Measurements from ENCODE around the gene LAMB3. TPM values are rescaled to one million over a fixed set of nuclear protein-coding genes. Genes with fewer than 3 reads are reported as not detected.

LAMB3 gene
- total RNA-seq, 1 experiment from 2014 or later: 0.45 TPM

DNA sequence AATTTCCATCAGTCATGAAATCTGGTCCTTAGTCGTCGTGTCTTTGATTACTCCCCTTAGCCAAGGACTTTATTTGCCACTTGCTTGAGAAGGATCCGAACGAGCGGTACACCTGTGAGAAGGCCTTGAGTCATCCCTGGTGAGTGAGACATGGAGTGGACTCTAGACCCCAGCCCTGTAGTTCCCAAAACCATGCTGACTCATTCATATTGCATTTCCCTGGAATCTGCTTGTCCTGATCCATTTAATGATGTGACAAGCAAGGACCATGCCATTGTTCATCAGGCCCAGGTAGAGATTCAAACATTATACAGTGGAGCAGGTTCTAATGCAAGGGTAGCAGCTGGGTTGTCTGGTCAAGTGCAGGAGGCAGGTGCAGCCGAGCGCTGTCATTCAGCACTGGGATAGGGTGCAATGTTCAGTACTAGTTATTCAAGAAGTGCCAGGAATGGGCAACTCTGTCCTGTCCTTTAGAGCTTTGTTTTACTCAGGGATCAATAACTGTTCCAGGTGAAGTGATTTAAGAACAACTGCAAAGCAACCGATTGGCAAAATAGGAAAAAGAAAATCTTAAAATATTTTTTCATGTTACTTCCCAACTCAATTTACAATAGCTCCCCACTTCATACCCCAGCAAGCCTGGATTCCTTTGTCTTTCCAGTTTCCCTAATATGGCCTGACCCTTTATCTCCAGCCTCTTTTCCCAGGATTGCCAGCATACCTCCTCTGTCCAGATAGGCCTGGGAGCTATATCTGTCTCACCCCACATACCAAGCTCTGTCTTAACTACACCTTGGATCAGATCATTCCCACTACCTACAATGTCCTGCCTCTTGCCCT lies 42.2 kb downstream of the LAMB3 start:
- no peak for DNase-seq
- Histone ChIP-seq H3K27me3 (ENCODE audit: control insufficient read depth, insufficient read depth, low read length) (no peaks in the 10 kb centered on the region; the same call in 1 of the 2 replicates), H3K36me3 (replicated peaks; ENCODE audit: control insufficient read depth, insufficient read depth, low read length) (no peaks in the 10 kb centered on the region), H3K4me3 (ENCODE audit: insufficient read depth, low read depth, low read length) (no peak overlapping the region)

DNA sequence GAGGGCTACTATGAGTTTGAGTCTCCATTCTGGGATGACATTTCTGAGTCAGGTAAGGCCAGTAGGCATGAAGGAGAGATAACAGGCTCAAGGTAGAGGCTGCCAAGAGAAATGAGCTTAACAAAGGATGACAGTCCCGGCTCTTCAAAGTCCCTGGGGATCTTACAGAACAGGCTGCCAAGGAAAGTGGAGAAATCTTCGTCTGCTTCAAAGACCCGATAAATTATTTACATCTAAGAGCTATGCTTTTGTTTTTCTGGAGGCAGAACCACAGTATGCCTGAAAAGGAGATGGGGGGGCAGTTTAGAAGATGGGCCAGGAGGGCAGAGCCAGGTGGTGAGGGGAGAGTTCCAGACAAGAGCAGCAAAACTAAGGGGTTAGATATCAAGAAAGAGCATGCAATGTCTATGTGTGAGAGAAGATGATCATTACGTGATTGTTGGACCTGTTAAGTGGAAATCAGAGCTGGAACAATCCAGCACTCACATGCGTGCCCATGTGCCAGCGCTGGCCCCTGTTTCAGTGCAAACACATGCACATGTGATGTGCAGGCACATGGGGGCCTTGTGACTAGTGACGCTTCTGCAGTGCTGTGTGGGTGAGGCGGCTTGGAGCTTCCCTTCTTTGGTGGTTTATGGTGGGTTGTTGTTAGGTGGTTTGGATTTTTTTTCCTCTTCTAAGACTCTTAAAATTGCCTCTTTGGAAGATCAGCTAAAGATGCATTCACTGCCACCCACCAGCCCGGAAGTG lies 43.0 kb downstream of the LAMB3 start:
- no peaks in the 10 kb centered on the region; the same call in 1 of the 2 replicates for H3K27me3 ChIP-seq (ENCODE audit: control insufficient read depth, insufficient read depth, low read length)
- no peaks in the 10 kb centered on the region for H3K36me3 ChIP-seq (replicated peaks; ENCODE audit: control insufficient read depth, insufficient read depth, low read length)
- H3K4me3 ChIP-seq (ENCODE audit: insufficient read depth, low read depth, low read length): no peak overlapping the region
- no peak for DNase-seq

DNA sequence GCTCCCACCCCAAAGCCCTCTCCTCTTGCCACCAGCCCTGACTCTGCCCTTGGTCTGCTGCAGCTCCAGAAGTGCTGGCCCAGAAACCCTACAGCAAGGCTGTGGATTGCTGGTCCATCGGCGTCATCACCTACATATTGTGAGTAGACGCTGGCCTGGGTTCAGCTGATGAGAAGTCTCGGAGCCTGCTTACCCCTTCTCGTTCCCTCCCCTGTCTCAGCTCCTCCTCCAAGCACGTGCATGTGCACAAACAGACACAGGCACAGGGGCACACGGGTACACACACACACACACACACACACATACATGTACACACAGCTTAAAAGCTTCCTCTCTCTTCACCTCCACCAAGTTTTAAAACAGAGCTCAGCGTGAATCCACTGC lies 44.4 kb downstream of the LAMB3 start:
- no peaks in the 10 kb centered on the region; the same call in 1 of the 2 replicates for H3K27me3 ChIP-seq (ENCODE audit: control insufficient read depth, insufficient read depth, low read length)
- H3K4me3 ChIP-seq (ENCODE audit: insufficient read depth, low read depth, low read length): no peak overlapping the region
- no peak for DNase-seq
- H3K36me3 ChIP-seq (replicated peaks; ENCODE audit: control insufficient read depth, insufficient read depth, low read length): no peaks in the 10 kb centered on the region

DNA sequence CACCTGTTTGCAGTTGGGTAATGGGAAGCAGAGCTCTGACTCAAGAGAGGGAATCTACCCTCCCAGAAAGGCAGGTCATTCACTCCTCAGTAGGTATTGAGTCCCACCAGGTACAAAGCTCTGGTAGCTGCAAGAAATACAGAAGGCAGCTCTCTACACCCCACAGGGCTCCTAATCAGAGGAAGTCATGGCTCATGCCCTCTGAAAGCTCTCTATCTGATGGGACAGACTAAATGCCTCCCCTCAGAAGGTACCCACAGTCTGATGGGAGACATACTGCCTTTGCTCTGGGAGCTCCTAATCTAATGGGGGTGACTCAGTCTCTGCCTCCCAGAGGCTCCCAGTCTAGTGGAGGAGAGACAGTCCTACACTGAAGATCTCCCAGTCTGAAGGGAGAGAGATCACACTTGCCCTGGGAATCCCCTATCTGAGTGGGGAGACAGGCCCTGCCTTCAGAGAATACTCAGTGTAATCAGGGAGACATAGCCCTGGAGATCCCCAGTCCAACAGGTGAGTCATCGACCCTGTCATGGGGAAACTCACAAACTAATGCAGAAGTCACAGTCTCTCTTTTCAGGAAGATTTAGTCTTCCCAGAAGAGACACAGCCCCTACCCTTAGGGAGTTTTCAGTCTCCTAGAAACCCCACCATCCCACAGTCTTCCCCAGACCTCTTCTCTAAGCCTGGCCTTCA lies 45.0 kb downstream of the LAMB3 start:
- Histone ChIP-seq H3K4me3 (ENCODE audit: insufficient read depth, low read depth, low read length) (no peak overlapping the region), H3K27me3 (ENCODE audit: control insufficient read depth, insufficient read depth, low read length) (no peaks in the 10 kb centered on the region; the same call in 1 of the 2 replicates), H3K36me3 (replicated peaks; ENCODE audit: control insufficient read depth, insufficient read depth, low read length) (no peaks in the 10 kb centered on the region)
- no peak for DNase-seq

DNA sequence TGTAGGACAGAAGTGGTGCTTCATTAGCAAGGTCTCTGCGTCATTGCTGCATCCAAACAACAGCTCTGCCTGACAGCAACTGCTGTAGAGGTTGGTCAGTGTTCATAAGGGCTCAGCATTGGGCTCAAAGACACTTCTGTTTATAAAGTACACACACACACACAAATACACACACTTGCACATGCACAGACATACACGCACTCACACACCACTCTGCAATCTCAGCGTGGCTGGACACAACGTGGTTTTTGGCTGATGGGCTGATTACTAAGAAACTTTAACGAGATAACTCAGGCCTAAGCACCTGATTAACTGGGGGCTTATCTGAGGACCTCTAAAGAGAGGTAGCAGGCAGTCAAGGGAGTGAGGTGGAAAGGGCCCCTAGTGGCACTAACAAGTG lies 48.3 kb downstream of the LAMB3 start:
- Histone ChIP-seq H3K27me3 (ENCODE audit: control insufficient read depth, insufficient read depth, low read length) (no peaks in the 10 kb centered on the region; the same call in 1 of the 2 replicates), H3K4me3 (ENCODE audit: insufficient read depth, low read depth, low read length) (no peak overlapping the region), H3K36me3 (replicated peaks; ENCODE audit: control insufficient read depth, insufficient read depth, low read length) (no peaks in the 10 kb centered on the region)
- no peak for DNase-seq

DNA sequence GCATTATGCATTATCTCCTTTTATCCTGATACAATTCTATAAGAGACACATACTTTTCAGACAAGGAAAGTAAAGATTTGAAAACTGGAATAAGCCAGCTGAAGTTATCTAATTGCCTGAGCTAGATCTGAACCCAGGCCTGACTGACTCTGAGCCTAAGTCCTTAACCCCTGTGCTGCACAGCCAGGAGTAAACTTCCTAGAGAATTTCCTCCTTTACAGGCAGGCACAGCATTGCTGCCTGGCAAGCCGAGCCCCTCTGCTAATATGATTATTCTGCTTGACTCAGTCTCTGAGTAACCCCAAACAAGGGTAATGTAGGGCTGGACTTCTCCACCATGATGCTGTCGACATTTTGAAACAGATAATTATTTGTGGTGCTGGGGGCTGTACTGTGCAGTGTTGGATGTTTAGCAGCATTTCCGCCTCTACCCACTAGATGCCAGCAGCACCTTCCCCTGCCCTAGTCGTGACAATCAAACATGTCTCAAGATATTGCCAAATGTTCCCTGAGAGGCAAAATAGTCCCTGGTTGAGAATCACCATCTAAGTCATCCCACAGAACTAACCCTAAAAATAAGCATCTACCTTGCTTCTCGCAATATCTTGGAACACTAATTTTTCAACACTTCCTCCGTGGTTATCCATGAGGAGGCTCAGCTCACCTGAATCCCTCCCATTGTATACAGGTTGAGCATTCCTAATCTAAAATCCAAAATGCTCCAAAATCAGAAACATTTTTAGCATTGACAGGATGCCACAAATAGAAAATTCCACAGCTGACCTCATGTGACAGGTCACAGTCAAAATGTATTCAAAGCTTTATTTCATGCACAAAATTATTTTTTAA lies 50.2 kb downstream of the LAMB3 start:
- no peaks in the 10 kb centered on the region; the same call in 1 of the 2 replicates for H3K27me3 ChIP-seq (ENCODE audit: control insufficient read depth, insufficient read depth, low read length)
- H3K36me3 ChIP-seq (replicated peaks; ENCODE audit: control insufficient read depth, insufficient read depth, low read length): no peaks in the 10 kb centered on the region
- peak; percentile 61 for DNase-seq
- no peak overlapping the region for H3K4me3 ChIP-seq (ENCODE audit: insufficient read depth, low read depth, low read length)

DNA sequence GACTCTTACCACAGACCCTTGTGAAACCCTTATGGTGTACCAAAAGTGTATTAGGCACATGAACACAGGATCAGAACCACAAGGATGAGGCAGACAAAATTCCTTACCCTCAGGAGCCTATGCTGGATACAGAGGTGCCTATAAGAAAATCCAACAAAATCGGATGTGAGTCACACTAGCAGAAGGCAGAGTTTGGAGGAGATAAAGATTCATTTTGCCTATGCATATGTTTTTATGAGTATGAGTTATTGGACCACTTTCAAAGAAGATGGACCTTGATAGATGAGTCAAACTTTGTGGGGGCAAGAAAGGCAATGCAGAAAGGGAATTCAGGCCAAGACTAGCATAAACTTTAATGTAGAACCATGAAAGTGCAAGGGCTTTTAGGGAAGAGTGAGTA lies 51.7 kb downstream of the LAMB3 start:
- no peaks in the 10 kb centered on the region for H3K36me3 ChIP-seq (replicated peaks; ENCODE audit: control insufficient read depth, insufficient read depth, low read length)
- H3K27me3 ChIP-seq (ENCODE audit: control insufficient read depth, insufficient read depth, low read length): no peaks in the 10 kb centered on the region; the same call in 1 of the 2 replicates
- DNase-seq: no peak
- no peak overlapping the region for H3K4me3 ChIP-seq (ENCODE audit: insufficient read depth, low read depth, low read length)

DNA sequence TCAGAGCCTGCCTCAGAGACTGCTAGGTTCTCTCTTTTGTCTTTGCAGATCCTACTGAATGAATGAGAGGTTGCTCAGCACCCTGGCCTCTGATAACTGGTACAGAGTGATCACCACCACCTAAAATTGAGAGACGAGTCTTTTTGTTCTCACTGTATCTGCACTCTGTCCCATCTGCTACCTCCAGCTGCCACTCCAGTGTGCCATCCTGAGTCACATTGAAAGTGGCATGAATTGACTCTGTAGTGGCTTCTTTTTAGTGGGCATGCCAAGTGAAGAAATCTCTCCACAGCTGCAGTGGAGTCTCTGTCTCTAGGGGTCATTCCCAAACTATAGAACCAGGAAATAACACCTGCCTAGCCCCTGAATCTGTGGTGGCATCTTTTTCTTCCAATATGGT lies 54.0 kb downstream of the LAMB3 start:
- no peak for DNase-seq
- Histone ChIP-seq H3K4me3 (ENCODE audit: insufficient read depth, low read depth, low read length) (no peak overlapping the region), H3K27me3 (ENCODE audit: control insufficient read depth, insufficient read depth, low read length) (no peaks in the 10 kb centered on the region; the same call in 1 of the 2 replicates), H3K36me3 (replicated peaks; ENCODE audit: control insufficient read depth, insufficient read depth, low read length) (no peaks in the 10 kb centered on the region)

DNA sequence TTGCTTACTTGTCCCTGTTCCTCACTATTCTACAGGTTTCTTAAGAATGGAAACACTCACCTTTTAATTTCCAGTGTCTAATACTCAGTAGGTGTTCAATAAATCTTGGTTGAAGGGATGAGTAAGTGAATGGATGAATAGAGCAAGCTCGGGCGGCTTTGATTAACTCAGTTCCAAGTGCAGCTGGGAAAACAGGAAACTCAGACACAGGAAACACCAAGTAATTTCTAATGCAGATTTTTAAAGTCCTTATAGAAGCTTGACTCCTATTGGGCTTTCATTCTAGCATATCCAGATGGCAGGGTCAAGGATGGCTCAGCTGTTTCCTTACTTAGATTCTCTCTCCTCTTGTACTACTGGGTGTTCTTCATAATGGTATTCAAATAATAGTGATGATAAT lies 54.7 kb downstream of the LAMB3 start:
- Histone ChIP-seq H3K27me3 (ENCODE audit: control insufficient read depth, insufficient read depth, low read length) (no peaks in the 10 kb centered on the region; the same call in 1 of the 2 replicates), H3K36me3 (replicated peaks; ENCODE audit: control insufficient read depth, insufficient read depth, low read length) (no peaks in the 10 kb centered on the region), H3K4me3 (ENCODE audit: insufficient read depth, low read depth, low read length) (no peak overlapping the region)
- DNase-seq: no peak

DNA sequence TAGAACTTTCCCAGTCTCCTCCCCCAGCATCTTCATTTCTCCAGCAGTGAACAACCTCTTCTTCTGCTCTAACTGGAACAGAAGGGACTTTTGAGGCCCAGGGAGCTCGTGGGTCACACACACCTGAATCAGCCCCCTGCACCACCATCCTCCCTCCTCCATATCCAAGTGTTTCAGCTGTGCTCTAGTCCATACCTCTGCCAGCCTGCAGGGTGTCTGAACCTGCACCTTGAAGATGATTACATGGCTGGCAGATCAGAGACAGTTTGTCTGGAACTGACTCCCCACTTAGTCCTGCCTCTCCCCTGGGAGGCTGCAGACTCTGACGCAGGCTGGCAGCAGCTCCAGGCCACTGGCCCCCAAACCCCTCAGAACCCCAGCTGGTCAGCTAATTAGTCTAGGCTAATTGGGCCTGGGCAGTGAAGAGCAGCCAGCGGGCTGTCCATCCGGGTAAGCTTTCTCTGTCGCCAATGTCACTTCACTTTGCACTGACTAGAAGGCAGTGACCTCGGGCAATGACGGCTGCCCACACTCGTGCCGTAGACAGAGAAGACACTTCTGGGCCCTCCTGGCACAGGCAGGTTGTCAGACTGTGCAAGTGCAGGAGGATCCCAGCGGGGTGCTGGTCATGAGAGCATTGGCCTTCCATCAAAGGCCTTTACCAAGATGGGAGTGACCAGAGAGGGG lies 56.5 kb downstream of the LAMB3 start:
- Histone ChIP-seq H3K36me3 (replicated peaks; ENCODE audit: control insufficient read depth, insufficient read depth, low read length) (no peaks in the 10 kb centered on the region), H3K27me3 (ENCODE audit: control insufficient read depth, insufficient read depth, low read length) (no peaks in the 10 kb centered on the region; the same call in 1 of the 2 replicates), H3K4me3 (ENCODE audit: insufficient read depth, low read depth, low read length) (no peak overlapping the region)
- DNase-seq: no peak

DNA sequence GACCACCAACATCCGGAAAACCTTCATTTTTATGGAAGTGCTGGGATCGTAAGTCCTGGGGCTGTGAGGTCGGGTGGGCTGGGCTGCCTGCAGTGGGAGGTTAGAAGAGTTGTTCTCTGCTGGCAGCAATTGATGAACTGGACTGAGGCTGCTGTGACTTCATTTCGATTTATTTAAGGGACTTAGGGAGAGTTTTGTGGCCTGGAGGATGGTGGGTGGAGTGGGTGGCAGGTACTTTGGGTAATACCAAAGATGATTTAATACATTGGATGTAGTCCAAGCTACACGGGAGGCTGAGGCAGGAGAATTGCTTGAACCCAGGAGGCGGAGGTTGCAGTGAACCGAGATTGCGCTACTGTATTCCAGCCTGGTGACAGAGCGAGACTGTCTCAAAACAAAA lies 57.2 kb downstream of the LAMB3 start:
- no peaks in the 10 kb centered on the region for H3K36me3 ChIP-seq (replicated peaks; ENCODE audit: control insufficient read depth, insufficient read depth, low read length)
- no peaks in the 10 kb centered on the region; the same call in 1 of the 2 replicates for H3K27me3 ChIP-seq (ENCODE audit: control insufficient read depth, insufficient read depth, low read length)
- H3K4me3 ChIP-seq (ENCODE audit: insufficient read depth, low read depth, low read length): no peak overlapping the region
- DNase-seq: no peak

DNA sequence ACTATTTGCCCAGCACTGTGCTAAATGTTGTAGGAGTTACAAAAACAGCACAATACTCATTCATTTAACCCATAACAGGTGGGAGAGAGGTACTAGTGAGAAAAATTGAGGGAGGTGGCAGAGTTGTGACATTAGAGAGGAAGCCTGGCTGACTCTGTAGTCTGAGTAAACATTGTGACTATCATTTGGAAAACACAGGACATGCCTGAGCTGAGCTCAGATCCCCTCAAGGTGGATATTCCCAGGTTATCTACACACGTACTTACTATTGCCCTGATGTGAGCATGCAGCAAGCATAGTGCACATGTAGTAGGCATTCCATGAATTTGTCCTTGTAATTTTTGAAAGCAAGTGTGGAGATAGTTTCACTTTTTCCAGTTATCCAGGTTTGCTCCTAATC lies 57.8 kb downstream of the LAMB3 start:
- H3K27me3 ChIP-seq (ENCODE audit: control insufficient read depth, insufficient read depth, low read length): no peaks in the 10 kb centered on the region; the same call in 1 of the 2 replicates
- H3K4me3 ChIP-seq (ENCODE audit: insufficient read depth, low read depth, low read length): no peak overlapping the region
- no peaks in the 10 kb centered on the region for H3K36me3 ChIP-seq (replicated peaks; ENCODE audit: control insufficient read depth, insufficient read depth, low read length)
- DNase-seq: no peak

DNA sequence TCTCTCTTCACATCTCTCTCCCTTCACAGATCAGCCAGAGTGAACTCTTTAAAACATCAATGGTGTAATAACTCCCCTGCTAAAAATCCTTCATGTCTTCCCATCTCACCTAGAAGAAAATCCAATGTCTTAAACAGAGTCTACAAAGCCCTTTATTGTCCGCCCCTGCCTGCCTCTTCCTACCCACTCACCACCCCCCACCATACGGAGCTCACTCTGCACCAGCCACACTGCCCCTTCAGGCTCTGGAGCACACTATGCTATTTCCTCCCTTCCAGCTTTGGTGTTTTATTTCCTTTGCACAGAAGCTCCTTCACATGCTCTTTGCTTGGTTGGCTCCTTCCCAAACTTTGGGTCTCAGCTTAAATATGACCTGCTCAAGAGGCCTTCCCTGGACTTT lies 58.5 kb downstream of the LAMB3 start:
- Histone ChIP-seq H3K27me3 (ENCODE audit: control insufficient read depth, insufficient read depth, low read length) (no peaks in the 10 kb centered on the region; the same call in 1 of the 2 replicates), H3K4me3 (ENCODE audit: insufficient read depth, low read depth, low read length) (no peak overlapping the region), H3K36me3 (replicated peaks; ENCODE audit: control insufficient read depth, insufficient read depth, low read length) (no peaks in the 10 kb centered on the region)
- DNase-seq: no peak
